Panc1 (cell line): ENCODE measurements around the gene PLB1. TPM values are rescaled to one million over a fixed set of nuclear protein-coding genes. Genes with fewer than 3 reads are reported as not detected.

ENCODE experiments used
- ATAC-seq: fragments of 200-7000 bp; cut with Tn5 transposase; 2 replicates; pipeline ENCODE4 v1.9.1; 2020; ENCODE audit warnings: mild to moderate bottlenecking, moderate library complexity
- BruUV-seq: library from RNA; stranded (reverse); fragments of 400-500 nt; replicated peaks from 2 replicates; lab custom pipeline; 2021; lab: Mats Ljungman, UMichigan
- CTCF ChIA-PET: fragments of 300-600 bp; sonication (Branson Sonifier 250); formaldehyde crosslinking; loops from one replicate; lab custom pipeline; 2022; ENCODE audit warnings: antibody characterized with exemption; lab: Charles Lee
- POLR2A ChIA-PET: fragments of 300-600 bp; sonication (Branson Sonifier 250); formaldehyde crosslinking; loops from one replicate; lab custom pipeline; 2022; ENCODE audit warnings: antibody characterized with exemption; lab: Charles Lee
- DNase-seq: peaks from one replicate; pipeline ENCODE4 v3.0.0-alpha.2; 2010; ENCODE audit warnings: low read depth, low spot score
- H3K27ac ChIP-seq: 2 replicates; pipeline ENCODE4 v1.5.1; 2011; ENCODE audit warnings: mild to moderate bottlenecking, low read length, inconsistent platforms
- H3K27me3 ChIP-seq: fragments of 200-500 bp; sonication (Bioruptor generic); 2 replicates; pipeline ENCODE4 v1.6.0; 2014; ENCODE audit warnings: low read length, inconsistent platforms; ENCODE audit not compliant: control insufficient read depth, insufficient read depth
- H3K36me3 ChIP-seq: fragments of 200-500 bp; sonication (Bioruptor generic); 2 replicates; pipeline ENCODE4 v1.5.1; 2014; ENCODE audit warnings: inconsistent platforms, mild to moderate bottlenecking, low read length, moderate library complexity; ENCODE audit not compliant: control insufficient read depth, insufficient read depth
- H3K4me1 ChIP-seq: 2 replicates; pipeline ENCODE4 v1.5.1; 2011; ENCODE audit warnings: inconsistent platforms, mild to moderate bottlenecking, low read length, moderate library complexity; ENCODE audit not compliant: control insufficient read depth, insufficient read depth
- H3K4me3 ChIP-seq, 2 experiments: 2 replicates each; pipeline ENCODE4 v1.5.1; 2011 to 2012; ENCODE audit warnings: low read depth in 2 of 2, low read length in 2 of 2, mild to moderate bottlenecking in 2 of 2, inconsistent platforms in 1 of 2, moderate library complexity in 1 of 2
- H3K9me3 ChIP-seq: fragments of 200-500 bp; sonication (Bioruptor generic); 2 replicates; pipeline ENCODE4 v1.5.1; 2014; ENCODE audit warnings: low read depth, mild to moderate bottlenecking, inconsistent platforms, low read length, moderate library complexity; ENCODE audit not compliant: control insufficient read depth, insufficient read depth
- CTCF ChIP-seq: fragments of 450-650 bp; IDR thresholded peaks from 2 replicates; pipeline ENCODE4 v1.5.1; 2017; ENCODE audit warnings: mild to moderate bottlenecking
- POLR2AphosphoS5 ChIP-seq: IDR thresholded peaks from 2 replicates; pipeline ENCODE4 v1.6.1; 2012; ENCODE audit warnings: mild to moderate bottlenecking, low read depth, low read length, moderate library complexity
- REST ChIP-seq, 2 experiments: IDR thresholded peaks; 2 replicates each; pipeline ENCODE4 v1.6.1; 2011 to 2012; ENCODE audit warnings: low read depth in 2 of 2, control low read depth in 1 of 2, low read length in 1 of 2, mild to moderate bottlenecking in 1 of 2, moderate library complexity in 1 of 2; ENCODE audit not compliant: insufficient read depth in 1 of 2
- SIN3A ChIP-seq: IDR thresholded peaks from 2 replicates; pipeline ENCODE4 v1.6.1; 2012; ENCODE audit warnings: low read depth, mild to moderate bottlenecking, low read length, moderate library complexity, borderline replicate concordance; ENCODE audit not compliant: insufficient read depth
- TCF7L2 ChIP-seq: IDR thresholded peaks from 2 replicates; pipeline ENCODE4 v1.6.1; 2011; ENCODE audit warnings: mild to moderate bottlenecking, low read depth, low read length, inconsistent platforms
- in situ Hi-C: cut with HindIII; loops from 2 replicates; pipeline ENCODE4 v1.10.0; 2016; ENCODE audit warnings: low sequenced_read_pairs, low pct_unique_long_range_greater_than_20kb
- intact Hi-C: fragments of 100-400 bp; cut with micrococcal nuclease; formaldehyde crosslinking; loops from one replicate; pipeline ENCODE4 v1.10.0; 2022; ENCODE audit not compliant: unreplicated experiment
- total RNA-seq: library from RNA; stranded (reverse); gene quantifications from one replicate; pipeline ENCODE4 v1.2.1, GENCODE V29; 2021; ENCODE audit not compliant: unreplicated experiment

The PLB1 gene
- total RNA-seq, 1 experiment from 2014 or later: 0.80 TPM

- Histone ChIP-seq H3K27ac (no peak overlapping the region), H3K4me1 (no peaks in the 10 kb centered on the region), H3K9me3 (no peaks in the 10 kb centered on the region), H3K36me3 (no peaks in the 10 kb centered on the region), H3K27me3 (no peaks in the 10 kb centered on the region), H3K4me3 (no peak overlapping the region)
- no TSS peak for BruUV-seq
- ChIA-PET POLR2A (no interaction called here), CTCF (no interaction called here)
- ATAC-seq (no peak), DNase-seq (no peak)
- intact Hi-C loops (no loop called here), in situ Hi-C loops (no loop called here)
- TF ChIP-seq TCF7L2: no peak
- TF ChIP-seq REST (IDR thresholded peaks at IDR 0.05; ENCODE audit: insufficient read depth in 1 of 2, low read depth in 2 of 2, low read length in 1 of 2): no peak
- no peak for TF ChIP-seq SIN3A
- TF ChIP-seq POLR2AphosphoS5: no peak
- no peak for TF ChIP-seq CTCF
Measured at GRCh38 chr2:28628506-28628905, 132.6 kb downstream of the PLB1 start.

- H3K27me3 ChIP-seq: no peaks in the 10 kb centered on the region
- in situ Hi-C loops (no loop called here), intact Hi-C loops (no loop called here)
- H3K9me3 ChIP-seq: no peaks in the 10 kb centered on the region
- H3K4me3 ChIP-seq: no peak overlapping the region
- DNase-seq: no peak
- no peak overlapping the region for H3K27ac ChIP-seq
- POLR2A ChIA-PET: no interaction called here
- no TSS peak for BruUV-seq
- TF ChIP-seq POLR2AphosphoS5 (no peak), SIN3A (no peak), REST (IDR thresholded peaks at IDR 0.05; ENCODE audit: insufficient read depth in 1 of 2, low read depth in 2 of 2, low read length in 1 of 2) (no peak)
- H3K36me3 ChIP-seq: no peaks in the 10 kb centered on the region
- CTCF ChIA-PET: interaction anchor here (1.2 kb wide), 1 partner anchor 8 kb away, joined by 4 read pairs; no protein-coding TSS in a partner anchor
- no peak for ATAC-seq
- no peaks in the 10 kb centered on the region for H3K4me1 ChIP-seq
Measured at GRCh38 chr2:28628987-28629386, 133.1 kb downstream of the PLB1 start.
